ENCODE results near the gene TRPM2.

The TRPM2 gene

GRCh38 chr21:44462086-44462833 is 108.8 kb downstream of the TRPM2 start:
- Histone ChIP-seq H2AFZ (ENCODE audit: low read depth, low read length) (no peak overlapping the region), H3K27me3 (ENCODE audit: insufficient read depth, low read length, poor library complexity) (no peaks in the 10 kb centered on the region), H3K4me3 (ENCODE audit: low read depth in 1 of 2, low read length in 2 of 2) (no peak overlapping the region), H3K4me2 (ENCODE audit: insufficient read depth, low read length) (no peak overlapping the region), H3K36me3 (ENCODE audit: insufficient read depth, low read length) (no peaks in the 10 kb centered on the region), H3K27ac (ENCODE audit: low read length) (no peak overlapping the region), H3K9me3 (ENCODE audit: insufficient read depth, low read length, severe bottlenecking) (no peaks in the 10 kb centered on the region), H3K79me2 (ENCODE audit: insufficient read depth, low read length) (no peaks in the 10 kb centered on the region), H3K9ac (ENCODE audit: low read depth, low read length) (no peak overlapping the region), H4K20me1 (ENCODE audit: insufficient read depth, low read length) (peaks cover 7% of the 10 kb centered on the region; the same call in 1 of the 2 replicates), H3K4me1 (ENCODE audit: insufficient read depth, low read length) (no peaks in the 10 kb centered on the region)
- no peak for ATAC-seq (ENCODE audit: insufficient read depth, low read depth)
- TF ChIP-seq CTCF (IDR thresholded peaks at IDR 0.05; ENCODE audit: borderline replicate concordance, extremely low read depth, low read length, poor library complexity, severe bottlenecking) (no peak), EZH2 (IDR thresholded peaks at IDR 0.05; ENCODE audit: borderline replicate concordance, low read depth, low read length, severe bottlenecking) (no peak)
- DNase-seq = no peak

- H3K9ac ChIP-seq (ENCODE audit: low read depth, low read length) = no peak overlapping the region
- no peak for TF ChIP-seq CTCF (IDR thresholded peaks at IDR 0.05; ENCODE audit: borderline replicate concordance, extremely low read depth, low read length, poor library complexity, severe bottlenecking)
- TF ChIP-seq EZH2 (IDR thresholded peaks at IDR 0.05; ENCODE audit: borderline replicate concordance, low read depth, low read length, severe bottlenecking) = no peak
- DNase-seq (no peak), ATAC-seq (ENCODE audit: insufficient read depth, low read depth) (no peak)
- H3K36me3 ChIP-seq (ENCODE audit: insufficient read depth, low read length) = no peaks in the 10 kb centered on the region
- no peak overlapping the region for H2AFZ ChIP-seq (ENCODE audit: low read depth, low read length)
- H3K27me3 ChIP-seq (ENCODE audit: insufficient read depth, low read length, poor library complexity) = no peaks in the 10 kb centered on the region
- H3K79me2 ChIP-seq (ENCODE audit: insufficient read depth, low read length) = no peaks in the 10 kb centered on the region
- no peaks in the 10 kb centered on the region for H3K9me3 ChIP-seq (ENCODE audit: insufficient read depth, low read length, severe bottlenecking)
- H3K4me2 ChIP-seq (ENCODE audit: insufficient read depth, low read length) = no peak overlapping the region
- no peak overlapping the region for H3K4me3 ChIP-seq (ENCODE audit: low read depth in 1 of 2, low read length in 2 of 2)
- no peaks in the 10 kb centered on the region for H3K4me1 ChIP-seq (ENCODE audit: insufficient read depth, low read length)
- H3K27ac ChIP-seq (ENCODE audit: low read length) = no peak overlapping the region
- H4K20me1 ChIP-seq (ENCODE audit: insufficient read depth, low read length) = peaks cover 7% of the 10 kb centered on the region; the same call in 1 of the 2 replicates
Measured at GRCh38 chr21:44462834-44463200, 109.4 kb downstream of the TRPM2 start.

GRCh38 chr21:44463724-44464123 is 110.3 kb downstream of the TRPM2 start:
- Histone ChIP-seq H3K27me3 (ENCODE audit: insufficient read depth, low read length, poor library complexity) (no peaks in the 10 kb centered on the region), H3K9ac (ENCODE audit: low read depth, low read length) (no peak overlapping the region), H3K36me3 (ENCODE audit: insufficient read depth, low read length) (no peaks in the 10 kb centered on the region), H2AFZ (ENCODE audit: low read depth, low read length) (no peak overlapping the region), H4K20me1 (ENCODE audit: insufficient read depth, low read length) (peaks cover 7% of the 10 kb centered on the region; the same call in 1 of the 2 replicates), H3K4me3 (ENCODE audit: low read depth in 1 of 2, low read length in 2 of 2) (no peak overlapping the region), H3K27ac (ENCODE audit: low read length) (no peak overlapping the region), H3K4me1 (ENCODE audit: insufficient read depth, low read length) (no peaks in the 10 kb centered on the region), H3K9me3 (ENCODE audit: insufficient read depth, low read length, severe bottlenecking) (no peaks in the 10 kb centered on the region), H3K79me2 (ENCODE audit: insufficient read depth, low read length) (no peaks in the 10 kb centered on the region), H3K4me2 (ENCODE audit: insufficient read depth, low read length) (no peak overlapping the region)
- ATAC-seq (ENCODE audit: insufficient read depth, low read depth) = no peak
- no peak for TF ChIP-seq EZH2 (IDR thresholded peaks at IDR 0.05; ENCODE audit: borderline replicate concordance, low read depth, low read length, severe bottlenecking)
- TF ChIP-seq CTCF (IDR thresholded peaks at IDR 0.05; ENCODE audit: borderline replicate concordance, extremely low read depth, low read length, poor library complexity, severe bottlenecking) = no peak
- DNase-seq = no peak

All from DND-41 (cell line).